GM13977 (cell line): ENCODE results near the gene TRPV4.

Experiments
- DNase-seq: peaks from one replicate; pipeline ENCODE4 v3.0.0; 2012; ENCODE audit warnings: low spot score
- in situ Hi-C: fragments of 300-500 bp; cut with MboI; formaldehyde crosslinking; loops from one replicate; pipeline ENCODE4 v1.12.0; 2022; ENCODE audit warnings: low sequenced_read_pairs, low pct_unique_long_range_greater_than_20kb, mixed read lengths, inconsistent platforms; ENCODE audit not compliant: unreplicated experiment
- TF ChIP-seq, protein P1 (sequence below): IDR thresholded peaks from 2 replicates; pipeline ENCODE4 v1.5.1; 2012; ENCODE audit warnings: mild to moderate bottlenecking, control low read depth; ENCODE audit not compliant: insufficient read depth; ENCODE audit errors: extremely low read depth, missing control alignments

Gene TRPV4

DNA sequence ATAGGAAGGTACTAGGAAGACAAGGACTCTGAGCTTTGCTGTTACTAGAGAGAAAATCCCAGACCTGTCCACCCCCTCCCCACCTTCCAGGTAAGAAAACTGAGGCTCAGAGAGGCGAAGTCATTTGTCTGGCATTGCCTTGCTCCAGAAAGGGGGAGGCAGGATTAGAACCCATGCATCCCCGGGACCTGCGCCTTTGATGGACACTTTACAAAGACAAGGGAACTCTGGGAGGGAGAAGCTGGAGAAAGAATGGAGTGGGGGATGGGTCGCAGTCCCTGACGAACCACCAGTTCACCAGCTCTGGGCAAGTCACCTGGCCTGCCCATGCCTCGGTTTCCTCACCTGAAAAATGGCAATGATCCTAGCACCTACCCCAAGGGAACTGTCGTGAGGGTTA is 10.8 kb downstream of the TRPV4 start:
- no peak for DNase-seq
- TF ChIP-seq, protein P1, sequence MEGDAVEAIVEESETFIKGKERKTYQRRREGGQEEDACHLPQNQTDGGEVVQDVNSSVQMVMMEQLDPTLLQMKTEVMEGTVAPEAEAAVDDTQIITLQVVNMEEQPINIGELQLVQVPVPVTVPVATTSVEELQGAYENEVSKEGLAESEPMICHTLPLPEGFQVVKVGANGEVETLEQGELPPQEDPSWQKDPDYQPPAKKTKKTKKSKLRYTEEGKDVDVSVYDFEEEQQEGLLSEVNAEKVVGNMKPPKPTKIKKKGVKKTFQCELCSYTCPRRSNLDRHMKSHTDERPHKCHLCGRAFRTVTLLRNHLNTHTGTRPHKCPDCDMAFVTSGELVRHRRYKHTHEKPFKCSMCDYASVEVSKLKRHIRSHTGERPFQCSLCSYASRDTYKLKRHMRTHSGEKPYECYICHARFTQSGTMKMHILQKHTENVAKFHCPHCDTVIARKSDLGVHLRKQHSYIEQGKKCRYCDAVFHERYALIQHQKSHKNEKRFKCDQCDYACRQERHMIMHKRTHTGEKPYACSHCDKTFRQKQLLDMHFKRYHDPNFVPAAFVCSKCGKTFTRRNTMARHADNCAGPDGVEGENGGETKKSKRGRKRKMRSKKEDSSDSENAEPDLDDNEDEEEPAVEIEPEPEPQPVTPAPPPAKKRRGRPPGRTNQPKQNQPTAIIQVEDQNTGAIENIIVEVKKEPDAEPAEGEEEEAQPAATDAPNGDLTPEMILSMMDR, result no peak
- in situ Hi-C loops, result no loop called here

DNA sequence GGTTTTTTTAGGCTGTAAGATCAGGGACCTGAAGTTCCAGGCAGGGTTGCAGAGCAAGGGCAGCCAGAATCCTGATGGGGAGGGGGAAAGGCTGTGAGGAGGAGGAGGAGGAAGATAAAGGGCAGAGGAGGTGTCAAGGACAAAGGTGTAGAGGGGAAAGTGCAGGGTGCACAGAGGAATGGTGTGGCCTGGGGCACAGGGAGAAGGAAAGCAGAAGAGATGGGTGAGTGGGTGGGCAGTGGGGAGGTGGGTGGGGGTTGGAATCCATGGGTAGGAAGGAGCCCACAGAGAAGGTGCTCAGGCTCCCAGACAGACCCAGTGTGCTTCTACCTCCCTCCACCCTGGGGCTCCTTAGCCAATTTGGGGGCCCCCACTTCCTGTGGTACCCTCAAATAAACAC is 11.2 kb downstream of the TRPV4 start:
- TF ChIP-seq, protein P1, result no peak
- in situ Hi-C loops, result no loop called here
- DNase-seq, result no peak

DNA sequence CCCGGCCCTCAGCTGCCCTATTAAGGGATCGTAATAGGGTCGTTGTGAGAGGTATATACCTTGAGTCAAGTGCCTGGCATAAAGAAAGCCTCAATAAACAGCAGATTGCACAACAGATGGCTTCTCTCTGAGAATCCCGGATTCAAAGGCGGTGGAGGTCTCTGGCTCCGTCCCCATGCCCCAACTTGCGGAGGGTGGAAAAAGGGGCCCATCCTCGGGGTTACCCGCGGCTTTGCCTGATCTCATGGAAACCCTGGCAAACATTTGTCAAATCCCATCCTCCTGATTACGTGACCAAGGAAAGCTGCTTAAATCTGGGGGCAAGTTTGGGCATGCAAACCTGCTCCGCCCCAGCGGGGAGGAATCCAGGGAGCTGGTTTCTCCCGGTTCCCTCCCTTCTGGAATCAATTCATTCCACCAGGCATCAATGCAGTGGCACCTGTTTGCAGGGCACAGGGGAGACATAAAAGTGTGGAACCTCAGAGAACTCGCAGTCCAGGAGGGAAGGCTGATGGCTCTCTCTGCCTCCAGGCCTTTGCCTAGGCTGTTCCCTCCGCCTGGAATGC is 12.3 kb downstream of the TRPV4 start:
- DNase-seq, result no peak
- TF ChIP-seq, protein P1, result no peak
- in situ Hi-C loops, result no loop called here

DNA sequence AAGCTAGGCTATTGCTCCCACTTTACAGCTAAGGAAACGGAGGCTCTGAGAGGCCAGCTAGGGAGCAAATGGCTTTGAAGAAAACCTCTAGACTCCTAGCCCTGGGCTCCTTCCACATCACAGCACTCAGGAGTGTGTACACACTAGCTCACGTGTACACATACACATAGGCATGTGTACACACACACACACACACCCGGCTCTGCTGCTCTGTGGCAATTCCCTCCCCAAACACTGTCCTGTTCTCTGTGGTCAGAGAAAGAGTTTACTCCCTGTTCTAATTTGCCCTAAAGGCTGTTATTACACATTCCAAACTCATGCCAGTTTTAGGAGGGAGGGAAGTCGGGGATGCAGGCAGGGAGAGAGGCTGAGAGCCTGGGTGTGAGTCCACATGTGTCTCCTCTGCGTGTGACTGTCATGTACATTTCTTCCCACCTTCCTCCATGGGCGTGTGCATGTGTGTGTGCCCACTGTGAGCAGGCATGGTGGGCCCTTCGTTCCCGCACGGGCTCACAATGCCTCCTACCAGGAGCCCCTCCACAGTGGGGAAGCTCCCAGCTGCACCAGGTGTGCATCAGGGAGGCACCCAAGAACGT is 14.2 kb downstream of the TRPV4 start:
- TF ChIP-seq, protein P1, result no peak
- DNase-seq, result no peak
- in situ Hi-C loops, result no loop called here

DNA sequence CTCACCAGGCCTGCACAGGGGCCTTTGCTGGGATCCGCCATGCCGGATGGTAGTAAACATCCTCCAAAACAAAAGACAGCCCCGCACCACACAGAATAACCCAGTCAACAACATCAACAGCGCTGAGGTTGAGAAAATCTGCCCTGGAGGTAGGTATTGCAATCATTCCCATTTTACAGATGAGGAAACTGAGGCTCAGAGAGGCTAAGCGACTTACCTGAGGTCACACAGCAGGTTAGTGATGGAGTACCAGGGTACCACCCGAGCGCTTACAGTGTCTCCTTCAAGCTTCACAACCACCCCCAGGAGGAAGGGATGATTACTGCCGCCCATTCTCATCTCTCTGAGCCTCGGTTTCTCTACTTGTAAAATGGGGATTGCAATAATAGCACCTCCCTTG is 14.9 kb downstream of the TRPV4 start:
- DNase-seq, result no peak
- in situ Hi-C loops, result no loop called here
- TF ChIP-seq, protein P1, result no peak

DNA sequence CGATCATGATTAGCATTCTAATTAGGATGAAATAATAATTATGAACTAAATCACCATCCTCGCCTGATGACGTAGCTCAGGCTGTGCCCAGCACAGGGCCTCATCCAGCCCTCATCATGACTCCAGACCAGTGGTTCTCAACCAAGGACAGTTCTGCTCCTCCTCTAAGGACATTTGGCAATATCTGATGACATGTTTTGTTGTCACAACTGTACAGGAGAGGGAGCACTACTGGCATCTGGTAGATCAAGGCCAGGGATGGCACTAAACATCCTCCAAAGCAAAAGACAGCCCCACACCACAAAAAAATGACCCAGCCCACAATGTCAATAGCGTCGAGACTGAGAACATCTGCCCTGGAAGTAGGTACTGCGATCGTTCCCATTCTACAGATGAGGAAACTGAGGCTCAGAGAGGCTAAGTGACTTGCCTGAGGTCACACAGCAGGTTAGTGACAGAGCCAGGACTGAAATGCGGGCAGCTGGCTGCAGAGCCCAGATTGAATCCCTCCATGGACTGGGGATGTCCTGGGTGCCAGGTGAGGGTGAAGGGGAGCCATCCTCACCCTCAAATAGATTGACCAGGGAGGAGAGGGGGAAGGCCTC is 15.5 kb downstream of the TRPV4 start:
- in situ Hi-C loops, result no loop called here
- TF ChIP-seq, protein P1, result no peak
- DNase-seq, result no peak
